SK-N-SH (cell line): ENCODE data around the gene HEY2. TPM values are rescaled to one million over a fixed set of nuclear protein-coding genes. Genes with fewer than 3 reads are reported as not detected.

Experiments
- CTCF ChIA-PET: fragments of 300-600, 350-600 bp; formaldehyde crosslinking; extraction: SDS; loops from one replicate; lab custom pipeline; 2021; lab: Yijun Ruan, JAX
- POLR2A ChIA-PET: fragments of 350-600 bp; sonication (Branson Sonifier 250); formaldehyde crosslinking; extraction: SDS; loops from one replicate; lab custom pipeline; 2020; ENCODE audit warnings: antibody characterized with exemption, inconsistent platforms; lab: Yijun Ruan, JAX
- DNase-seq: peaks from one replicate; pipeline ENCODE4 v3.0.0; 2012
- H2AFZ ChIP-seq: fragments of 200-600 bp; sonication (generic); 2 replicates; pipeline ENCODE4 v1.8.1; 2016; ENCODE audit warnings: antibody characterized with exemption, mild to moderate bottlenecking, low read depth
- H3F3A ChIP-seq: fragments of 200-600 bp; sonication (generic); replicated peaks from 2 replicates; pipeline ENCODE3; 2016; ENCODE audit warnings: antibody characterized with exemption, mild to moderate bottlenecking; ENCODE audit not compliant: insufficient read depth
- H3K27ac ChIP-seq, 2 experiments: fragments of 200-500 bp in 1 of 2; fragments of 200-600 bp in 1 of 2; sonication (Bioruptor generic) in 1 of 2; sonication (generic), shearing (Covaris generic) in 1 of 2; 2 replicates each; pipeline versions ENCODE4 v1.5.1 to v1.6.1; 2014 to 2016; ENCODE audit warnings: low read depth in 2 of 2, inconsistent platforms in 1 of 2, low read length in 1 of 2, mild to moderate bottlenecking in 1 of 2, mixed read lengths in 1 of 2
- H3K27me3 ChIP-seq: fragments of 200-600 bp; sonication (generic), shearing (Covaris generic); 2 replicates; pipeline ENCODE4 v1.6.1; 2016; ENCODE audit warnings: mixed run types; ENCODE audit not compliant: insufficient read depth
- H3K36me3 ChIP-seq, 2 experiments: fragments of 200-500 bp in 1 of 2; fragments of 200-600 bp in 1 of 2; sonication (Bioruptor generic) in 1 of 2; sonication (generic) in 1 of 2; replicated peaks in 1 of 2; 2 replicates each; pipeline versions ENCODE3 to v1.5.1; 2014 to 2016; ENCODE audit warnings: low read length in 1 of 2, mild to moderate bottlenecking in 1 of 2; ENCODE audit not compliant: insufficient read depth in 2 of 2, control insufficient read depth in 1 of 2
- H3K4me1 ChIP-seq, 2 experiments: fragments of 200-500 bp in 1 of 2; fragments of 200-600 bp in 1 of 2; sonication (Bioruptor generic) in 1 of 2; sonication (generic), shearing (Covaris generic) in 1 of 2; 2 replicates each; pipeline versions ENCODE4 v1.5.1 to v1.6.1; 2014 to 2016; ENCODE audit warnings: low read depth in 1 of 2, low read length in 1 of 2, mixed run types in 1 of 2; ENCODE audit not compliant: insufficient read depth in 2 of 2, control insufficient read depth in 1 of 2
- H3K4me2 ChIP-seq: fragments of 200-600 bp; sonication (generic), shearing (Covaris generic); 2 replicates; pipeline ENCODE4 v1.6.1; 2017; ENCODE audit warnings: mixed run types
- H3K4me3 ChIP-seq, 2 experiments: fragments of 200-500 bp in 1 of 2; fragments of 200-600 bp in 1 of 2; sonication (Bioruptor generic) in 1 of 2; sonication (generic), shearing (Covaris generic) in 1 of 2; 2 replicates each; pipeline versions ENCODE4 v1.5.1 to v1.8.1; 2014 to 2016; ENCODE audit warnings: low read depth in 2 of 2, inconsistent platforms in 1 of 2, low read length in 1 of 2, mild to moderate bottlenecking in 1 of 2, mixed read lengths in 1 of 2, moderate library complexity in 1 of 2
- H3K79me2 ChIP-seq: fragments of 200-600 bp; sonication (generic); 2 replicates; pipeline ENCODE4 v1.8.1; 2017; ENCODE audit warnings: mild to moderate bottlenecking; ENCODE audit not compliant: insufficient read depth
- H3K9ac ChIP-seq: fragments of 200-600 bp; sonication (generic); 2 replicates; pipeline ENCODE4 v1.6.1; 2017; ENCODE audit warnings: mixed run types
- H3K9me2 ChIP-seq: fragments of 200-600 bp; sonication (generic); 2 replicates; pipeline ENCODE4 v1.6.1; 2017; ENCODE audit warnings: mixed run types
- H3K9me3 ChIP-seq: fragments of 200-600 bp; sonication (generic); 2 replicates; pipeline ENCODE4 v1.6.1; 2017; ENCODE audit warnings: mixed run types, mild to moderate bottlenecking, moderate library complexity
- H4K20me1 ChIP-seq: fragments of 200-600 bp; sonication (generic); 2 replicates; pipeline ENCODE4 v1.6.1; 2017; ENCODE audit warnings: mild to moderate bottlenecking, mixed run types; ENCODE audit not compliant: insufficient read depth
- EZH2phosphoT487 ChIP-seq: fragments of 200-600 bp; sonication (generic); IDR thresholded peaks from 2 replicates; pipeline ENCODE4 v1.6.1; 2017; ENCODE audit warnings: low read depth, mixed run types, mild to moderate bottlenecking, antibody characterized with exemption, moderate library complexity, borderline replicate concordance
- FOXM1 ChIP-seq: IDR thresholded peaks from 2 replicates; pipeline ENCODE4 v1.4.0; 2012; ENCODE audit warnings: low read depth, mild to moderate bottlenecking
- JUND ChIP-seq: IDR thresholded peaks from 2 replicates; pipeline ENCODE4 v1.4.0; 2012
- NRF1 ChIP-seq: IDR thresholded peaks from 2 replicates; pipeline ENCODE4 v1.6.1; 2012; ENCODE audit warnings: low read depth, mild to moderate bottlenecking, low read length
- POLR2AphosphoS5 ChIP-seq: IDR thresholded peaks from 2 replicates; pipeline ENCODE4 v1.6.1; 2012; ENCODE audit warnings: low read depth, low read length
- RAD21 ChIP-seq: IDR thresholded peaks from 2 replicates; pipeline ENCODE4 v1.6.1; 2012; ENCODE audit warnings: mild to moderate bottlenecking, low read length
- SIN3A ChIP-seq: IDR thresholded peaks from 2 replicates; pipeline ENCODE4 v1.6.1; 2012; ENCODE audit warnings: low read depth, mild to moderate bottlenecking, low read length, moderate library complexity, borderline replicate concordance
- SMC3 ChIP-seq: IDR thresholded peaks from 2 replicates; pipeline ENCODE4 v1.6.1; 2012; ENCODE audit warnings: low read depth, low read length, improper control_type of control experiment
- YY1 ChIP-seq: IDR thresholded peaks from 2 replicates; pipeline ENCODE4 v1.4.0; 2012; ENCODE audit warnings: low read depth, mild to moderate bottlenecking
- WGBS: methylation state at CpG from one replicate; pipeline ENCODE4 v1.1.6; 2017; ENCODE audit warnings: low lambda C conversion rate; 5-methylcytosine and 5-hydroxymethylcytosine counted together
- polyA plus RNA-seq, 3 experiments: library from polyadenylated mRNA; depleted of rRNA; stranded (reverse); fragments of >200 nt; gene quantifications; 2 replicates each; pipeline ENCODE4 v1.2.3, GENCODE V29; 2012
- TF ChIP-seq, protein P1 (sequence below): IDR thresholded peaks from 2 replicates; pipeline ENCODE4 v1.4.0; 2012; ENCODE audit warnings: low read depth, borderline replicate concordance
- TF ChIP-seq, protein P2 (sequence below): IDR thresholded peaks from 2 replicates; pipeline ENCODE4; 2012

Gene HEY2
- polyA plus RNA-seq, 1 of the 3 experiments (the other 2 are of a cell fraction), result not detected

DNA sequence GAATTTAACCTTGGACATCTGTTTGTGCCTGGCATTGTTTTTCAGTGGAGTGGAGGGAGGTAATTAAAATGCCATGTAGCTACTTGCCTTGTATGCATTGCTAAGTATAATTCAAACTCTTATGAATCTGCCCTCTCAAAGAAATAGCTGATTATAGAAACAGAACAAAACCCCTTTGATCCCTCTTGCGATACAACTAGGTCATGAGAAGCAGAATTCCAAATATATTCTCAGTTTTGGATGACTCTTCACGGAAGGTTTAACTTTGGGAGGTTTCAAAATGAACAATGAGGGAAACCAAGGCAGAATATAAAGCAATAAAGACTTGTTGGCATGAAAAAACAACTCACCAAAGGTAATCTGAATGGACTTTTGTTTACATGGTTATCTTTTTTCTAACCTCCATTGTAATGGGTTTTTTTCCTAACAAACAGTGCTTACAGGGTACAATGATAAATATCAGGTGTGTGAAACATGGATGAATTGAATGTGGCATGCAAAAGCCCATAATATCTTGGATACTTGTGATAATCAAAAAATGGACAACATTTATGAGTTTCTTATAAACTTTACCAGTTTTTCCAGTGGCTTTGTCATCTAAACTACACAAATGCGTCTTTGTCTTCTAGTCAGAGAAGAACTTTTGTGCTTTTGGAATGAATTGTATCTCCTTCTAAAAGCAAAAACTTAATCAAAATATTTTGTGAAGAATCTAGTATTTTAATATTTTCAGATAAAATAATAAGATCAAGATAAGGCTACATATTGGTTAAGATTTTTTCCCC is 15.7 kb upstream of the HEY2 start:
- Histone ChIP-seq H3K79me2 (no peaks in the 10 kb centered on the region), H3K27me3 (peaks cover 19% of the 10 kb centered on the region; the same call in 1 of the 2 replicates), H2AFZ (no peak overlapping the region), H3K9me2 (no peaks in the 10 kb centered on the region), H3K27ac (no peak overlapping the region), H3K4me1 (no peaks in the 10 kb centered on the region), H3F3A (no peaks in the 10 kb centered on the region), H3K36me3 (no peaks in the 10 kb centered on the region), H3K4me3 (no peak overlapping the region), H4K20me1 (no peaks in the 10 kb centered on the region), H3K9me3 (no peaks in the 10 kb centered on the region), H3K4me2 (no peak overlapping the region), H3K9ac (no peak overlapping the region)
- 2% methylated on average over 3 of the region's 3 CpGs for WGBS
- CTCF ChIA-PET, result no interaction called here
- POLR2A ChIA-PET, result no interaction called here
- DNase-seq, result no peak
- TF ChIP-seq SIN3A (no peak), RAD21 (no peak), EZH2phosphoT487 (no peak), POLR2AphosphoS5 (no peak)
- TF ChIP-seq, protein P1, sequence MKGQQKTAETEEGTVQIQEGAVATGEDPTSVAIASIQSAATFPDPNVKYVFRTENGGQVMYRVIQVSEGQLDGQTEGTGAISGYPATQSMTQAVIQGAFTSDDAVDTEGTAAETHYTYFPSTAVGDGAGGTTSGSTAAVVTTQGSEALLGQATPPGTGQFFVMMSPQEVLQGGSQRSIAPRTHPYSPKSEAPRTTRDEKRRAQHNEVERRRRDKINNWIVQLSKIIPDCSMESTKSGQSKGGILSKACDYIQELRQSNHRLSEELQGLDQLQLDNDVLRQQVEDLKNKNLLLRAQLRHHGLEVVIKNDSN, result no peak

DNA sequence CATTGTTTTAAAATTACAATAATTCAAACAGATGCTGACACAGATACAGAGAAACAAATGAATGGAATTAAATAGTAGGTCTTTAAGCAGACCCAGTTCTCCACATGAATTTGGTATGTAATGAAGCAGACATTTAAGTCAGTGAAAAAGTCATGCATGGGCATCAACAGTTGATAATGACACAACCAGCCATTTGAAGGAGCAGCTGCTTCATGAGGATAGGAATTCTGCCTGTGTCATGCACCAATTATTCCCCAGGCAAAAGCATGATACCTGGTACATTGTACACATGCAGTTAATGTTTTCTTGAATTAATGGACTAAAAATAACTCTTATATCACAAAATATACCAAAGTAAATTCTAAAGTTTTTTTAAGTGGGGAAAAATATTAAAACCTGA is 11.2 kb upstream of the HEY2 start:
- POLR2A ChIA-PET, result no interaction called here
- no peaks in the 10 kb centered on the region for H3K9me2 ChIP-seq
- no peaks in the 10 kb centered on the region for H3K9me3 ChIP-seq
- TF ChIP-seq YY1 (no peak), SMC3 (no peak), NRF1 (no peak), FOXM1 (no peak), JUND (no peak)
- TF ChIP-seq, protein P2, sequence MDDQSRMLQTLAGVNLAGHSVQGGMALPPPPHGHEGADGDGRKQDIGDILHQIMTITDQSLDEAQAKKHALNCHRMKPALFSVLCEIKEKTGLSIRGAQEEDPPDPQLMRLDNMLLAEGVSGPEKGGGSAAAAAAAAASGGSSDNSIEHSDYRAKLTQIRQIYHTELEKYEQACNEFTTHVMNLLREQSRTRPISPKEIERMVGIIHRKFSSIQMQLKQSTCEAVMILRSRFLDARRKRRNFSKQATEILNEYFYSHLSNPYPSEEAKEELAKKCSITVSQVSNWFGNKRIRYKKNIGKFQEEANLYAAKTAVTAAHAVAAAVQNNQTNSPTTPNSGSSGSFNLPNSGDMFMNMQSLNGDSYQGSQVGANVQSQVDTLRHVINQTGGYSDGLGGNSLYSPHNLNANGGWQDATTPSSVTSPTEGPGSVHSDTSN, result no peak
- TF ChIP-seq, all 33 proteins: peak for 0
- no peaks in the 10 kb centered on the region for H3K4me1 ChIP-seq
- H3K27ac ChIP-seq, result no peak overlapping the region
- CTCF ChIA-PET, result no interaction called here
- no peak overlapping the region for H3K9ac ChIP-seq
- H3F3A ChIP-seq, result no peaks in the 10 kb centered on the region
- no peak overlapping the region for H2AFZ ChIP-seq
- H3K4me2 ChIP-seq, result no peak overlapping the region
- no peaks in the 10 kb centered on the region for H4K20me1 ChIP-seq
- DNase-seq, result no peak
- H3K27me3 ChIP-seq, result peaks cover 29% of the 10 kb centered on the region; the same call in 1 of the 2 replicates
- no peaks in the 10 kb centered on the region for H3K79me2 ChIP-seq
- H3K36me3 ChIP-seq, result no peaks in the 10 kb centered on the region
- H3K4me3 ChIP-seq, result no peak overlapping the region
